CD4-positive, alpha-beta T cell (primary cell): ENCODE measurements around the gene ZC3H18. TPM values are rescaled to one million over a fixed set of nuclear protein-coding genes. Genes with fewer than 3 reads are reported as not detected.
A peak's percentile ranks its signal among the peaks of the same experiment; 100 is the strongest.

Experiments used
- ATAC-seq: fragments of 200-7000 bp; cut with Tn5 transposase; one replicate; pipeline ENCODE4 v1.10.0; 2022; ENCODE audit warnings: mild to moderate bottlenecking; ENCODE audit not compliant: poor library complexity
- CTCF ChIA-PET: fragments of 350-600 bp; sonication (Branson Sonifier 250); formaldehyde crosslinking; loops from one replicate; lab custom pipeline; 2021; ENCODE audit warnings: antibody characterized with exemption, inconsistent platforms; lab: Charles Lee
- POLR2A ChIA-PET: fragments of 350-600 bp; sonication (Branson Sonifier 250); formaldehyde crosslinking; loops from one replicate; lab custom pipeline; 2021; ENCODE audit warnings: antibody characterized with exemption, inconsistent platforms; lab: Charles Lee
- DNase-seq, 14 experiments: peaks; one replicate each; pipeline ENCODE4 v3.0.0-alpha.2; 2013 to 2020; ENCODE audit warnings: mixed read lengths in 2 of 14
- H3K27ac ChIP-seq, 2 donors: one replicate each; pipeline versions ENCODE4 v1.5.1 to v1.7.0; 2013; ENCODE audit warnings: low read length in 2 of 2, low read depth in 1 of 2, mild to moderate bottlenecking in 1 of 2
- H3K27me3 ChIP-seq, 2 experiments: 1 replicate in 1 of 2; 2 replicates in 1 of 2; pipeline versions ENCODE4 v1.6.1 to v1.7.0; 2013; ENCODE audit warnings: low read length in 2 of 2, control low read depth in 1 of 2, mild to moderate bottlenecking in 1 of 2, moderate library complexity in 1 of 2; ENCODE audit not compliant: insufficient read depth in 2 of 2, control insufficient read depth in 1 of 2
- H3K36me3 ChIP-seq: one replicate; pipeline ENCODE4 v1.6.1; 2013; ENCODE audit warnings: low read length, control low read depth; ENCODE audit not compliant: insufficient read depth
- H3K4me1 ChIP-seq: one replicate; pipeline ENCODE4 v1.6.1; 2013; ENCODE audit warnings: low read length, control low read depth; ENCODE audit not compliant: insufficient read depth
- H3K4me3 ChIP-seq: one replicate; pipeline ENCODE4 v1.5.1; 2013; ENCODE audit warnings: mild to moderate bottlenecking, low read length, moderate library complexity
- H3K9me3 ChIP-seq, 2 experiments: 1 replicate in 1 of 2; 2 replicates in 1 of 2; pipeline versions ENCODE4 v1.6.1 to v1.7.0; 2013; ENCODE audit warnings: low read length in 2 of 2, mild to moderate bottlenecking in 2 of 2, control low read depth in 1 of 2, moderate library complexity in 1 of 2; ENCODE audit not compliant: control insufficient read depth in 1 of 2, insufficient read depth in 1 of 2
- H3K27ac Mint-ChIP-seq: one replicate; pipeline ENCODE4 v1.8.0; 2020; ENCODE audit warnings: mixed read lengths
- H3K27me3 Mint-ChIP-seq: one replicate; pipeline ENCODE4 v1.8.0; 2021; ENCODE audit warnings: mixed read lengths
- H3K36me3 Mint-ChIP-seq: one replicate; pipeline ENCODE4 v1.8.0; 2021; ENCODE audit warnings: low read depth, mixed read lengths
- H3K4me1 Mint-ChIP-seq: one replicate; pipeline ENCODE4 v1.8.0; 2021; ENCODE audit warnings: low read depth, mixed read lengths
- H3K4me3 Mint-ChIP-seq: one replicate; pipeline ENCODE4 v1.8.0; 2020; ENCODE audit warnings: mild to moderate bottlenecking, mixed read lengths
- H3K9me3 Mint-ChIP-seq: one replicate; pipeline ENCODE4 v1.8.0; 2020; ENCODE audit warnings: mixed read lengths
- intact Hi-C, 2 experiments: fragments of 100-400 bp; cut with DNase I in 1 of 2; cut with micrococcal nuclease in 1 of 2; formaldehyde crosslinking; loops; one replicate each; pipeline versions ENCODE4 v1.15.1 to v1.9.0; 2023 to 2025; cut with DNase I, micrococcal nuclease
- total RNA-seq, 174 experiments: library from RNA in 2 of 174; stranded (reverse) in 2 of 174; gene quantifications; one replicate each; pipeline ENCODE4 v1.2.3 and lab custom pipeline; 2021 to 2026
- TF ChIP-seq, protein P1 (sequence below): fragments of 200-600 bp; IDR thresholded peaks from one replicate; pipeline ENCODE4 v1.8.0; 2022; ENCODE audit warnings: antibody characterized with exemption, mild to moderate bottlenecking

The ZC3H18 gene
- total RNA-seq, 2 experiments from 2014 or later = 92.6 to 93.7 TPM

DNA sequence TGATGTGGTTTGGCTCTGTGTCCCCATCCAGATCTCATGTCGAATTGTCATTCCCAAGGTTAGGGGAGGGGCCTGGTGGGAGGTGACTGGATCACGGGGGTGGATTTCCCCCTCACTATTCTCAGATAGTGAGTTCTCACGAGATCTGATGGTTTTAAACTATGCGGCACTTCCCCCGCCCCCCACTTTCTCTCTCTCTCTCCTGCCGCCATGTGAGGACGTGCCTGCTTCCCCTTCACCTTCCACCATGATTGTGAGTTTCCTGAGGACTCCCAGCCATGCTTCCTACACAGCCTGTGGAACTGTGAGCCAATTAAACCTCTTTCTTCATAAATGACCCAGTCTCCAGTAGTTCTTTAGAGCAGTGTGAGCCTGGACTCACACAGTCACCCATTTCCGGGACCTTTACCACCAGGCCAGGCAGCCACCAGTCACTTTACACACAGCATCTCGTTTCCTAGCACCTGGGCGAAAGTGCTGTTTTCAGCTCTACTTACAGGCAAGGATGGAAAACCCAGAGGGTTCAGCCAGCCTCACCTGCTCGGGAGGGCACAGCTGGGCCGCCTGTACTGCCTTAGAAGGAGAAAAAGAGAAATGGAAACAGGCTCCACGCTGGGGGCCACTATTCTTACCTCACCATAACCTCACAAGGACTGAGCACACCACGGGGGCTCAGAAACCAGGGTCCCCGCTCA lies 13.8 kb upstream of the ZC3H18 start:
- intact Hi-C loops = no loop called here

DNA sequence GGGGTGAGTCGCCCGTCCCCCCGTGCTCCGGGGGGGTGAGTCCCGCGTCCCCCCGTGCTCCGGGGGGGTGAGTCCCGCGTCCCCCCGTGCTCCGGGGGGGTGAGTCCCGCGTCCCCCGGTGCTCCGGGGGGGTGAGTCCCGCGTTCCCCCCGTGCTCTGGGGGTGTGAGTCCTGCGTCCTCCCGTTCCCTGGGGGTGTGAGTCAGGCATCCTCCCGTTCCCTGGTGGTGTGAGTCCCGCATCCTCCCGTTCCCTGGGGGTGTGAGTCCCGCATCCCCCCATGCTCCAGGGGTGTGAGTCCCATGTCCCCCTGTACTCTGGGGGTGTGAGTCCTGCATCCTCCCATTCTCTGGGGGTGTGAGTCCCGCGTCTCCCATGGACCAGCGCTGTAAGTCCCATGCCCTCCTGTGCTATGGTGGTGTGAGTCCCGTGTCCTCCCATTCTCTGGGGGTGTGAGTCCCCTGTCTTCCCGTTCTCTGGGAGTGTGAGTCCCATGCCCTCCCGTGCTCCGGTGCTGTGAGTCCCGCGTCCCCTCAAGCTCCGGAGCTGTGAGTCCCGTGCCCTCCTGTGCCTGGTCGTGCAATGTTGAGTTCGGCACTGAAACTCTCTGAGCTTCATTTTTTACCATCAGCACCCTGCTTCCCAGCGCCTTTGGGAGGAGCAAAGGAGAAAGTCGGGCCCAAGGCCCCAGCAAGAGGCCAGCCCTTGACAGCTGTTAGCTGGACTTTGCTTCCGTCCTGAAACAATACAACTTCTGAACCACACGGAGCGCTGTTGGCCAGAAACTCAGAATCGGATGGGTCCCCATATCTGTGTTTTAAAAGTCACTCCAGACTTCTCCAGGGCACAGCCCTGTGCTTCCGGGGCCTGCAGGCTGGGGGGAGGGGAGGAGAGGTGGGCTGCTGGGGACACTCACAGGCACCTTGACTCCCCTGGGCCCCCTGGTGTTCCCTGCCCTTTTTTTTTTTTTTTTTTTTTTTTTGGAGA lies 11.5 kb upstream of the ZC3H18 start:
- peaks cover 0 to 3% of the 10 kb centered on the region in 2 experiments for H3K27me3 ChIP-seq

More for the DNA sequence above, 13.8 kb upstream of the ZC3H18 start:
- ATAC-seq (no peak), DNase-seq (no peak)
- Histone ChIP-seq H3K4me3 (no peak overlapping the region), H3K9me3 (peaks cover 0 to 10% of the 10 kb centered on the region in 2 experiments), H3K27me3 (peaks cover 3% of the 10 kb centered on the region in 2 experiments), H3K36me3 (no peaks in the 10 kb centered on the region), H3K27ac (no peak overlapping the region), H3K4me1 (no peaks in the 10 kb centered on the region)
- Mint-ChIP-seq H3K4me3 (no peak overlapping the region), H3K9me3 (no peaks in the 10 kb centered on the region), H3K4me1 (no peaks in the 10 kb centered on the region), H3K36me3 (no peaks in the 10 kb centered on the region), H3K27me3 (peaks cover 11% of the 10 kb centered on the region), H3K27ac (no peak overlapping the region)
- POLR2A ChIA-PET = no interaction called here
- TF ChIP-seq, protein P1, sequence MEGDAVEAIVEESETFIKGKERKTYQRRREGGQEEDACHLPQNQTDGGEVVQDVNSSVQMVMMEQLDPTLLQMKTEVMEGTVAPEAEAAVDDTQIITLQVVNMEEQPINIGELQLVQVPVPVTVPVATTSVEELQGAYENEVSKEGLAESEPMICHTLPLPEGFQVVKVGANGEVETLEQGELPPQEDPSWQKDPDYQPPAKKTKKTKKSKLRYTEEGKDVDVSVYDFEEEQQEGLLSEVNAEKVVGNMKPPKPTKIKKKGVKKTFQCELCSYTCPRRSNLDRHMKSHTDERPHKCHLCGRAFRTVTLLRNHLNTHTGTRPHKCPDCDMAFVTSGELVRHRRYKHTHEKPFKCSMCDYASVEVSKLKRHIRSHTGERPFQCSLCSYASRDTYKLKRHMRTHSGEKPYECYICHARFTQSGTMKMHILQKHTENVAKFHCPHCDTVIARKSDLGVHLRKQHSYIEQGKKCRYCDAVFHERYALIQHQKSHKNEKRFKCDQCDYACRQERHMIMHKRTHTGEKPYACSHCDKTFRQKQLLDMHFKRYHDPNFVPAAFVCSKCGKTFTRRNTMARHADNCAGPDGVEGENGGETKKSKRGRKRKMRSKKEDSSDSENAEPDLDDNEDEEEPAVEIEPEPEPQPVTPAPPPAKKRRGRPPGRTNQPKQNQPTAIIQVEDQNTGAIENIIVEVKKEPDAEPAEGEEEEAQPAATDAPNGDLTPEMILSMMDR = no peak
- CTCF ChIA-PET = no interaction called here

More for the DNA sequence above, 11.5 kb upstream of the ZC3H18 start:
- H3K4me1 ChIP-seq = peaks cover 5% of the 10 kb centered on the region
- ChIA-PET CTCF (interaction anchor here (0.7 kb wide), 1 partner anchor 19 kb away, joined by 3 read pairs; no protein-coding TSS in a partner anchor), POLR2A (no interaction called here)
- Mint-ChIP-seq H3K27ac (no peak overlapping the region), H3K4me1 (peaks cover 3% of the 10 kb centered on the region), H3K9me3 (no peaks in the 10 kb centered on the region), H3K36me3 (no peaks in the 10 kb centered on the region), H3K27me3 (peaks cover 11% of the 10 kb centered on the region), H3K4me3 (no peak overlapping the region)
- ATAC-seq = peak; percentile 39
- peaks cover 0 to 10% of the 10 kb centered on the region in 2 experiments for H3K9me3 ChIP-seq
- intact Hi-C loops = no loop called here
- no peaks in the 10 kb centered on the region for H3K36me3 ChIP-seq
- TF ChIP-seq, protein P1 = no peak
- H3K27ac ChIP-seq = no peak overlapping the region
- no peak overlapping the region for H3K4me3 ChIP-seq
- DNase-seq = peak in 1 of 14 experiments; percentile 44
